GM23338 (cell line): ENCODE measurements around the gene SYPL1. TPM values are rescaled to one million over a fixed set of nuclear protein-coding genes. Genes with fewer than 3 reads are reported as not detected.

ENCODE experiments used
- ATAC-seq: fragments of 200-7000 bp; cut with Tn5 transposase; 3 replicates; pipeline ENCODE4 v1.9.1; 2020
- DNase-seq: peaks from one replicate; pipeline ENCODE4 v3.0.0-alpha.2; 2015; ENCODE audit warnings: low spot score
- H2AFZ ChIP-seq: fragments of 200-600 bp; sonication (generic); 2 replicates; pipeline ENCODE4 v1.8.0; 2016; ENCODE audit warnings: antibody characterized with exemption, mild to moderate bottlenecking, moderate library complexity
- H3F3A ChIP-seq: fragments of 200-600 bp; sonication (generic); replicated peaks from 2 replicates; pipeline ENCODE4 v1.8.0; 2017; ENCODE audit warnings: antibody characterized with exemption, mixed run types, low read depth
- H3K27ac ChIP-seq: fragments of 200-600 bp; sonication (generic); 2 replicates; pipeline ENCODE4 v1.6.1; 2016; ENCODE audit warnings: low read depth
- H3K27me3 ChIP-seq: fragments of 200-600 bp; sonication (generic); 2 replicates; pipeline ENCODE4 v1.8.0; 2016; ENCODE audit warnings: mild to moderate bottlenecking, mixed run types, moderate library complexity; ENCODE audit not compliant: insufficient read depth
- H3K36me3 ChIP-seq: fragments of 200-600 bp; sonication (generic); 2 replicates; pipeline ENCODE4 v1.8.0; 2016; ENCODE audit warnings: mild to moderate bottlenecking; ENCODE audit not compliant: insufficient read depth
- H3K4me1 ChIP-seq: fragments of 200-600 bp; sonication (generic); 2 replicates; pipeline ENCODE4 v1.8.0; 2016; ENCODE audit warnings: mild to moderate bottlenecking, moderate library complexity; ENCODE audit not compliant: insufficient read depth
- H3K4me2 ChIP-seq: fragments of 200-600 bp; sonication (generic); 2 replicates; pipeline ENCODE4 v1.7.1; 2017; ENCODE audit warnings: mixed run types
- H3K4me3 ChIP-seq: fragments of 200-600 bp; sonication (generic); 2 replicates; pipeline ENCODE4 v1.6.1; 2016; ENCODE audit warnings: mixed run types
- H3K79me2 ChIP-seq: fragments of 200-600 bp; sonication (generic); replicated peaks from 2 replicates; pipeline ENCODE4 v1.8.0; 2017; ENCODE audit warnings: mild to moderate bottlenecking; ENCODE audit not compliant: insufficient read depth
- H3K9me2 ChIP-seq: fragments of 200-600 bp; sonication (generic); 2 replicates; pipeline ENCODE4 v1.8.0; 2017; ENCODE audit not compliant: insufficient read depth
- H4K20me1 ChIP-seq: fragments of 200-600 bp; sonication (generic); replicated peaks from 2 replicates; pipeline ENCODE4 v1.8.0; 2017; ENCODE audit warnings: mild to moderate bottlenecking; ENCODE audit not compliant: insufficient read depth
- H3K27ac Mint-ChIP-seq: 2 replicates; pipeline ENCODE4 v1.8.0; 2020; ENCODE audit warnings: inconsistent platforms, mild to moderate bottlenecking, moderate library complexity, mixed read lengths
- H3K27me3 Mint-ChIP-seq: 3 replicates; pipeline ENCODE4 v1.8.0; 2022; ENCODE audit warnings: low read depth, mild to moderate bottlenecking, moderate library complexity, mixed read lengths, inconsistent platforms; ENCODE audit not compliant: insufficient read depth, poor library complexity
- H3K36me3 Mint-ChIP-seq: 3 replicates; pipeline ENCODE4 v1.8.0; 2021; ENCODE audit warnings: low read depth, mild to moderate bottlenecking, inconsistent platforms, moderate library complexity, mixed read lengths
- H3K4me1 Mint-ChIP-seq: 3 replicates; pipeline ENCODE4 v1.8.0; 2020; ENCODE audit warnings: mild to moderate bottlenecking, inconsistent platforms, mixed read lengths
- H3K4me3 Mint-ChIP-seq: 3 replicates; pipeline ENCODE4 v1.8.0; 2021; ENCODE audit warnings: moderate library complexity, mild to moderate bottlenecking, inconsistent platforms, mixed read lengths
- H3K9me3 Mint-ChIP-seq: 3 replicates; pipeline ENCODE4 v1.8.0; 2020; ENCODE audit warnings: moderate library complexity, mild to moderate bottlenecking, inconsistent platforms, mixed read lengths
- CREB1 ChIP-seq: fragments of 250-450 bp; sonication (Bioruptor Pico); IDR thresholded peaks from 2 replicates; pipeline ENCODE4 v1.5.0; 2020; ENCODE audit warnings: low read depth, mild to moderate bottlenecking, moderate library complexity
- EZH2phosphoT487 ChIP-seq: fragments of 200-600 bp; sonication (generic); IDR thresholded peaks from one replicate; pipeline ENCODE4 v1.8.1; 2018; ENCODE audit warnings: antibody characterized with exemption; ENCODE audit not compliant: unreplicated experiment
- NANOG ChIP-seq: IDR thresholded peaks from 2 replicates; pipeline ENCODE4 v1.6.1; 2016; ENCODE audit warnings: antibody characterized with exemption, borderline replicate concordance
- POLR2AphosphoS5 ChIP-seq: IDR thresholded peaks from 2 replicates; pipeline ENCODE4 v1.6.1; 2016; ENCODE audit warnings: antibody characterized with exemption, low read depth
- STAT1 ChIP-seq: IDR thresholded peaks from one replicate; pipeline ENCODE4 v1.6.1; 2016; ENCODE audit warnings: antibody characterized with exemption; ENCODE audit not compliant: unreplicated experiment
- ZNF331 ChIP-seq: fragments of 250-450 bp; sonication (Bioruptor Pico); IDR thresholded peaks from 2 replicates; pipeline ENCODE4 v1.5.0; 2020; ENCODE audit warnings: low read depth, mild to moderate bottlenecking, moderate library complexity
- polyA plus RNA-seq: library from polyadenylated mRNA; unstranded; fragments of >200 nt; fragmentation: Nextera tagmentation; extraction: Ambion mirVana; gene quantifications from 2 replicates; pipeline ENCODE4 v1.2.1, GENCODE V29; 2016
- total RNA-seq: library from RNA; depleted of rRNA; stranded (reverse); fragments of >200 nt; shearing (Covaris generic); gene quantifications from 2 replicates; pipeline ENCODE4 v1.2.3, GENCODE V29; 2014
- TF ChIP-seq, protein P1 (sequence below): IDR thresholded peaks from 2 replicates; pipeline ENCODE4 v1.6.1; 2016; ENCODE audit warnings: antibody characterized with exemption
- TF ChIP-seq, protein P2 (sequence below): IDR thresholded peaks from one replicate; pipeline ENCODE4 v1.6.1; 2018; ENCODE audit warnings: antibody characterized with exemption; ENCODE audit not compliant: unreplicated experiment

The SYPL1 gene
- total and polyA plus RNA-seq, 2 experiments from 2014 or later, result 39.3 to 52.7 TPM

- Mint-ChIP-seq H3K27ac (no peak overlapping the region), H3K4me1 (peaks cover 25% of the 10 kb centered on the region), H3K36me3 (no peaks in the 10 kb centered on the region), H3K9me3 (no peaks in the 10 kb centered on the region), H3K27me3 (no peaks in the 10 kb centered on the region), H3K4me3 (no peak overlapping the region)
- TF ChIP-seq, protein P1, sequence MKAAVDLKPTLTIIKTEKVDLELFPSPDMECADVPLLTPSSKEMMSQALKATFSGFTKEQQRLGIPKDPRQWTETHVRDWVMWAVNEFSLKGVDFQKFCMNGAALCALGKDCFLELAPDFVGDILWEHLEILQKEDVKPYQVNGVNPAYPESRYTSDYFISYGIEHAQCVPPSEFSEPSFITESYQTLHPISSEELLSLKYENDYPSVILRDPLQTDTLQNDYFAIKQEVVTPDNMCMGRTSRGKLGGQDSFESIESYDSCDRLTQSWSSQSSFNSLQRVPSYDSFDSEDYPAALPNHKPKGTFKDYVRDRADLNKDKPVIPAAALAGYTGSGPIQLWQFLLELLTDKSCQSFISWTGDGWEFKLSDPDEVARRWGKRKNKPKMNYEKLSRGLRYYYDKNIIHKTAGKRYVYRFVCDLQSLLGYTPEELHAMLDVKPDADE, result no peak
- TF ChIP-seq STAT1 (no peak), CREB1 (CRISPR knock-in tag) (no peak), EZH2phosphoT487 (no peak), POLR2AphosphoS5 (no peak), NANOG (no peak)
- TF ChIP-seq, protein P2, sequence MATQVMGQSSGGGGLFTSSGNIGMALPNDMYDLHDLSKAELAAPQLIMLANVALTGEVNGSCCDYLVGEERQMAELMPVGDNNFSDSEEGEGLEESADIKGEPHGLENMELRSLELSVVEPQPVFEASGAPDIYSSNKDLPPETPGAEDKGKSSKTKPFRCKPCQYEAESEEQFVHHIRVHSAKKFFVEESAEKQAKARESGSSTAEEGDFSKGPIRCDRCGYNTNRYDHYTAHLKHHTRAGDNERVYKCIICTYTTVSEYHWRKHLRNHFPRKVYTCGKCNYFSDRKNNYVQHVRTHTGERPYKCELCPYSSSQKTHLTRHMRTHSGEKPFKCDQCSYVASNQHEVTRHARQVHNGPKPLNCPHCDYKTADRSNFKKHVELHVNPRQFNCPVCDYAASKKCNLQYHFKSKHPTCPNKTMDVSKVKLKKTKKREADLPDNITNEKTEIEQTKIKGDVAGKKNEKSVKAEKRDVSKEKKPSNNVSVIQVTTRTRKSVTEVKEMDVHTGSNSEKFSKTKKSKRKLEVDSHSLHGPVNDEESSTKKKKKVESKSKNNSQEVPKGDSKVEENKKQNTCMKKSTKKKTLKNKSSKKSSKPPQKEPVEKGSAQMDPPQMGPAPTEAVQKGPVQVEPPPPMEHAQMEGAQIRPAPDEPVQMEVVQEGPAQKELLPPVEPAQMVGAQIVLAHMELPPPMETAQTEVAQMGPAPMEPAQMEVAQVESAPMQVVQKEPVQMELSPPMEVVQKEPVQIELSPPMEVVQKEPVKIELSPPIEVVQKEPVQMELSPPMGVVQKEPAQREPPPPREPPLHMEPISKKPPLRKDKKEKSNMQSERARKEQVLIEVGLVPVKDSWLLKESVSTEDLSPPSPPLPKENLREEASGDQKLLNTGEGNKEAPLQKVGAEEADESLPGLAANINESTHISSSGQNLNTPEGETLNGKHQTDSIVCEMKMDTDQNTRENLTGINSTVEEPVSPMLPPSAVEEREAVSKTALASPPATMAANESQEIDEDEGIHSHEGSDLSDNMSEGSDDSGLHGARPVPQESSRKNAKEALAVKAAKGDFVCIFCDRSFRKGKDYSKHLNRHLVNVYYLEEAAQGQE, result no peak
- no peaks in the 10 kb centered on the region for H3F3A ChIP-seq
- DNase-seq (no peak), ATAC-seq (no peak)
- no peak overlapping the region for H3K4me3 ChIP-seq
- H3K4me1 ChIP-seq, result peaks cover 26% of the 10 kb centered on the region
- peak overlapping the region; percentile 61; the same call in 1 of the 2 replicates for H2AFZ ChIP-seq
- H3K27me3 ChIP-seq, result no peaks in the 10 kb centered on the region
- no peaks in the 10 kb centered on the region for H3K36me3 ChIP-seq
- H3K27ac ChIP-seq, result no peak overlapping the region
- H4K20me1 ChIP-seq, result no peaks in the 10 kb centered on the region
- H3K9me2 ChIP-seq, result no peaks in the 10 kb centered on the region
- no peaks in the 10 kb centered on the region for H3K79me2 ChIP-seq
- no peak overlapping the region for H3K4me2 ChIP-seq
Measured at GRCh38 chr7:106122713-106123112, 10.6 kb upstream of the SYPL1 start.

GRCh38 chr7:106121189-106121810 lies 9.2 kb upstream of the SYPL1 start:
- no peaks in the 10 kb centered on the region for H3K36me3 Mint-ChIP-seq
- no peaks in the 10 kb centered on the region for H3K79me2 ChIP-seq
- no peaks in the 10 kb centered on the region for H3K9me3 Mint-ChIP-seq
- no peaks in the 10 kb centered on the region for H3K27me3 Mint-ChIP-seq
- no peaks in the 10 kb centered on the region for H3F3A ChIP-seq
- H3K4me2 ChIP-seq, result no peak overlapping the region
- H3K4me1 Mint-ChIP-seq, result peaks cover 25% of the 10 kb centered on the region
- no peaks in the 10 kb centered on the region for H3K27me3 ChIP-seq
- H3K27ac ChIP-seq, result no peak overlapping the region
- no peaks in the 10 kb centered on the region for H3K36me3 ChIP-seq
- peaks cover 26% of the 10 kb centered on the region for H3K4me1 ChIP-seq
- no peak overlapping the region for H3K4me3 Mint-ChIP-seq
- no peaks in the 10 kb centered on the region for H3K9me2 ChIP-seq
- H3K4me3 ChIP-seq, result no peak overlapping the region
- H4K20me1 ChIP-seq, result no peaks in the 10 kb centered on the region
- H2AFZ ChIP-seq, result peak overlapping the region; percentile 40; the same call in 1 of the 2 replicates
- no peak overlapping the region for H3K27ac Mint-ChIP-seq
- DNase-seq (no peak), ATAC-seq (no peak)
- TF ChIP-seq, protein P2, result no peak
- TF ChIP-seq ZNF331 (CRISPR knock-in tag), result no peak
